Common myeloid progenitor, CD34-positive (primary cell): ENCODE results near the gene OST4.

Experiments used
- CTCF ChIA-PET: fragments of 350-600 bp; sonication (Branson Sonifier 250); formaldehyde crosslinking; loops from one replicate; lab custom pipeline; 2021; ENCODE audit warnings: antibody characterized with exemption; lab: Charles Lee
- POLR2A ChIA-PET: fragments of 350-600 bp; sonication (Branson Sonifier 250); formaldehyde crosslinking; loops from one replicate; lab custom pipeline; 2021; ENCODE audit warnings: antibody characterized with exemption; lab: Charles Lee
- DNase-seq, 3 donors: peaks; one replicate each; pipeline versions ENCODE4 v3.0.0 to v3.0.0-alpha.2; 2013
- H3K27ac ChIP-seq, 2 experiments: 1 replicate in 1 of 2; 2 replicates in 1 of 2; pipeline ENCODE4 v1.7.0; 2013; ENCODE audit warnings: inconsistent platforms in 2 of 2, low read length in 2 of 2, mild to moderate bottlenecking in 2 of 2, low read depth in 1 of 2, moderate library complexity in 1 of 2; ENCODE audit not compliant: severe bottlenecking in 2 of 2, insufficient read depth in 1 of 2, poor library complexity in 1 of 2
- H3K27me3 ChIP-seq, 5 experiments: replicated peaks in 2 of 5; 1 replicate in 3 of 5; 2 replicates in 2 of 5; pipeline versions ENCODE4 v1.6.1 to v1.7.0; 2013; ENCODE audit warnings: low read length in 4 of 5, mild to moderate bottlenecking in 2 of 5, moderate library complexity in 2 of 5, inconsistent platforms in 1 of 5; ENCODE audit not compliant: insufficient read depth in 5 of 5, control insufficient read depth in 4 of 5
- H3K36me3 ChIP-seq, 4 experiments: 1 replicate in 2 of 4; 2 replicates in 2 of 4; pipeline versions ENCODE4 v1.6.1 to v1.7.0; 2013; ENCODE audit warnings: low read length in 3 of 4, control low read depth in 1 of 4, mild to moderate bottlenecking in 1 of 4; ENCODE audit not compliant: control insufficient read depth in 4 of 4, insufficient read depth in 4 of 4
- H3K4me1 ChIP-seq, 4 experiments: 1 replicate in 3 of 4; 2 replicates in 1 of 4; pipeline versions ENCODE4 v1.6.1 to v1.7.1; 2013; ENCODE audit warnings: low read length in 3 of 4, mild to moderate bottlenecking in 3 of 4, control low read depth in 1 of 4, inconsistent platforms in 1 of 4, moderate library complexity in 1 of 4; ENCODE audit not compliant: control insufficient read depth in 4 of 4, insufficient read depth in 4 of 4; ENCODE audit errors: control extremely low read depth in 1 of 4
- H3K4me3 ChIP-seq, 7 experiments: 1 replicate in 4 of 7; 2 replicates in 3 of 7; pipeline versions ENCODE4 v1.5.1 to v1.7.0; 2013; ENCODE audit warnings: mild to moderate bottlenecking in 7 of 7, low read length in 6 of 7, moderate library complexity in 6 of 7, inconsistent platforms in 2 of 7, low read depth in 2 of 7, control low read depth in 1 of 7; ENCODE audit not compliant: insufficient read depth in 4 of 7, control insufficient read depth in 1 of 7; ENCODE audit errors: extremely low read depth in 1 of 7
- H3K9me3 ChIP-seq, 5 experiments: 1 replicate in 4 of 5; 2 replicates in 1 of 5; pipeline versions ENCODE4 v1.6.1 to v1.7.1; 2013; ENCODE audit warnings: low read length in 4 of 5, mild to moderate bottlenecking in 2 of 5, inconsistent platforms in 1 of 5, low read depth in 1 of 5, moderate library complexity in 1 of 5; ENCODE audit not compliant: control insufficient read depth in 4 of 5, insufficient read depth in 2 of 5; ENCODE audit errors: control extremely low read depth in 1 of 5
- WGBS: methylation state at CpG from one replicate; pipeline ENCODE4 v1.1.5; 2013; ENCODE audit not compliant: insufficient coverage; 5-methylcytosine and 5-hydroxymethylcytosine counted together

Gene OST4

DNA sequence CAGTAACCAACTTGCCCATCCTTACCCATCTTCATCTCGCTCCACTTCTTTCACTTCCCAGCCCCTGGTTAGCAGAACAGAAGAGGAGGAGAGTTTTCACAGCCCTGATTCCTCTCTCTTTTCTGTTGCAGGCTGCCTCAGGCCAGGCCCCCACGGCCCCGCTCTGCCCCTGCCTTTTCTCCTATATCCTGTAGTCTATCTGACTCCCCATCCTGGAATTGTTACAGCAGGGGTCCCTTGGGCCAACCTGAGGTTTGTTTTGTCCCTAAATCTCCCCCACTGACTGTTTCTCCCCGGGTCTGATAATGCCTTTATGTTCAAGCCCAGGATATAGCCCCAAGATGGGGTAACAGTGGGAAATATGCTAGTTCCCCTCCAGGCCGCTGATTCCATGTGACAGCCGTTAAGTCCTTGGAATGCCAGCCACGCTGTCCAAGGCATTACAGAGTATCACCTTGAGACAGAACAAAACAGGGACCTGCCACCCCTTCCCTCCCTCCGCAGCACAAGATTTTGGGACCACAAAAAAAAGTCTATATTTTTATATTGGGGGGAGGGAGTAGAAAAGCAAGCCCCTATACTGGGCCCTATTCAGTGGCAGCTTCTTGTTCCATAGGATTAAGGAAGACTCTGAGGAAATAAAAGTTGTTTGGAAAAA lies 1.4 kb downstream of the OST4 start:
- CTCF ChIA-PET, result interaction anchor here (0.8 to 28.0 kb wide), 6 partner anchors 12 to 53 kb away, joined by 3 to 381 read pairs (median 28); partner anchors contain the start of genes AGBL5 and KHK

DNA sequence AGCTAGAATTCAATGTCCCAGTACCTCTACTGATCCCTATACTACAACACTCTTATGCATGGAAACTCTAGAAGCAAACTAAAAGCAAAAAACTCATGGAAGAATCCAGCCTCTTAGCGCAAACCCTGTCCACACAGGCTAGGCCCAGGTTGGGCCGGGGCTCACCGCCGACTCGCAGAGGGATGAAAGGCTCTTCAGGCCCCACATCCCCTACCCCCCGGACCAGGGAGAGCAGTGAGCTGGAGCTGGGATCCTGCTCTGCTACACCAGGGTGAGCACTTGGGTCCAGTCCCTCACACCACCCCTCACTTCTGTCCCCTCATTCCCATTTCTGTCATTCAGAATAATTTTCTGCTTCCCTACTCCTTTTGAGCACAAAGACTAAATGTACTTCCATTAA lies 2.0 kb downstream of the OST4 start:
- H3K27ac ChIP-seq, result no peak overlapping the region
- ChIA-PET CTCF (interaction anchor here (0.7 to 28.0 kb wide), 6 partner anchors 10 to 163 kb away, joined by 3 to 381 read pairs (median 5); partner anchors contain the start of gene AGBL5), POLR2A (interaction anchor here (1.7 kb wide), 1 partner anchor 19 kb away, joined by 3 read pairs; the partner anchor contains the start of gene AGBL5)
- no peak for DNase-seq
- H3K27me3 ChIP-seq, result no peaks in the 10 kb centered on the region
- 90% methylated on average over 6 of the region's 6 CpGs for WGBS
- H3K36me3 ChIP-seq, result peaks cover 6 to 43% (median 24%) of the 10 kb centered on the region in 4 experiments
- peaks cover 6 to 43% (median 38%) of the 10 kb centered on the region in 4 experiments for H3K4me1 ChIP-seq
- no peaks in the 10 kb centered on the region for H3K9me3 ChIP-seq
- H3K4me3 ChIP-seq, result no peak overlapping the region

More for the DNA sequence above, 1.4 kb downstream of the OST4 start:
- DNase-seq, result no peak
- no peaks in the 10 kb centered on the region for H3K27me3 ChIP-seq
- POLR2A ChIA-PET, result interaction anchor here (1.2 to 1.7 kb wide), 2 partner anchors 17 to 19 kb away, joined by 3 to 4 read pairs; partner anchors contain the start of genes AGBL5 and KHK
- H3K4me1 ChIP-seq, result peaks cover 12 to 50% (median 45%) of the 10 kb centered on the region in 4 experiments
- 84% methylated on average over 7 of the region's 8 CpGs for WGBS
- H3K36me3 ChIP-seq, result peaks cover 6 to 40% (median 22%) of the 10 kb centered on the region in 4 experiments
- peak overlapping the region; percentile 84 to 92 for H3K27ac ChIP-seq
- no peaks in the 10 kb centered on the region for H3K9me3 ChIP-seq
- peak overlapping the region in 6 of 7 experiments; percentile 82 to 98 (median 96) for H3K4me3 ChIP-seq

DNA sequence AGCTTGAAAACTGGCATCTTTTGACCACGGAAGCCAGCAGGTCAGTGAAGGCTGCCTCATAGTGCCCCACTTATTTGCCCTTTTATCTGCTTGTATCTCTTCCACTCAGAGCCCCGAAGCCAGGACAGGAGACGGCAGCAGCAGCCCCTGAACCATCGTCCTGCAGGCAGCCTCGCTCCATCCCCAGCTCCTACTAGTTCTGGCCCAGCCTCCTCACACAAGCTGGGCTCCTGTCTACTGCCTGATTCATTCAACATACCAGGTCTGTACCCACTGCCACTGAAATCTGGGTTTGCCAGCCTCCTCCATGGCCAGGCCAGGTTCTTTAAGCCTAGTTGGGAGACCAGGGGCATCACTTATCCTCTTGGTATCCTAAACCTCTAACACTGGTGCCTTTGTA lies 4.1 kb downstream of the OST4 start:
- Histone ChIP-seq H3K27me3 (no peaks in the 10 kb centered on the region), H3K27ac (no peak overlapping the region), H3K36me3 (peaks cover 6 to 44% (median 26%) of the 10 kb centered on the region in 4 experiments), H3K9me3 (no peaks in the 10 kb centered on the region), H3K4me3 (no peak overlapping the region), H3K4me1 (peaks cover 6 to 25% (median 20%) of the 10 kb centered on the region in 4 experiments)
- 95% methylated on average over 4 of the region's 5 CpGs for WGBS
- POLR2A ChIA-PET, result interaction anchor here (0.5 kb wide), 1 partner anchor 761 kb away, joined by 4 read pairs; no protein-coding TSS in a partner anchor
- CTCF ChIA-PET, result interaction anchor here (0.8 to 28.0 kb wide), 5 partner anchors 9 to 29 kb away, joined by 3 to 381 read pairs (median 5); partner anchors contain the start of genes AGBL5 and KHK
- no peak for DNase-seq

DNA sequence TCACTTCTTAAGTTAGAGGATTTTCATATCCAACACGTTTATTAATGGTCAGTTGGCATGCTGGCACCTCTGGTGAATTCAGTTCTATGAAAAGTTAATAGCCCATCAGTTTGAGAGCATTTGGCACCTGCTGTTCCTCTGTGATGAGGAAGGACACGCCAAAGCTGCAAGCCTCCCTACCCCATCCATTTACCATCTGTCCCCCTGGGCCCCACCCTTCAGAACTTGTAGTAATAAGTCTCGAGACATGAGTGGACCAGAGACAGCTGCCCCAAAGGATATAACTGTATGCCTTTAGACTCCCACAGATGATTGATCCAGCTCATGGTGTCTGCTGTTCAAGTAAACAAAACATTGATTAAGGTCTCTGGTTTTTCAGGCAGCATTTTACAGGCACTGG lies 6.3 kb downstream of the OST4 start:
- no peak for DNase-seq
- Histone ChIP-seq H3K9me3 (no peaks in the 10 kb centered on the region), H3K27ac (no peak overlapping the region), H3K4me1 (peaks cover 0 to 10% (median 5%) of the 10 kb centered on the region in 4 experiments), H3K4me3 (no peak overlapping the region), H3K27me3 (no peaks in the 10 kb centered on the region), H3K36me3 (peaks cover 6 to 49% (median 29%) of the 10 kb centered on the region in 4 experiments)
- CTCF ChIA-PET, result interaction anchor here (6.2 to 28.0 kb wide), 2 partner anchors 11 to 17 kb away, joined by 28 to 381 read pairs; partner anchors contain the start of gene AGBL5
- WGBS, result 94% methylated on average over 3 of the region's 3 CpGs
- POLR2A ChIA-PET, result no interaction called here

DNA sequence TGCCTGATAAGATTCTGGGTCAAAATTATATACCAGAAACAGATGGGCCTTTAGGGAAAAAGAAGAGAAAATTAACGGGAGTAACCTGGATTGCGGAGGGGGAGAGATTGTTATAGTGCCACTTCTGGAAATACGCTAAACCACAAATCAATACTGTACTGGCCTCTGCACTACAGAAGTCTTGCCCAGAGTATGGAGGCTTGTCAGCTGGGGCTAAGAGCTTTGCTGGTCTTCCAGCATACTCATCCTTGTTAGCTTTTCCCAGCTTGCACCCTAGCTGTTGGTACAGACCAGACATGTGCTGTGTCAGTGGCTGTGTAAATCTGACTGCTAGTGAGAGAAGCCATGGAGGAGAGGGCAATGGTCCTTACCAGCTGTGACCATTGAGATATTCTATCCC lies 11.1 kb downstream of the OST4 start:
- Histone ChIP-seq H3K9me3 (no peaks in the 10 kb centered on the region), H3K4me3 (no peak overlapping the region), H3K36me3 (peaks cover 6 to 56% (median 38%) of the 10 kb centered on the region in 4 experiments), H3K27ac (no peak overlapping the region), H3K27me3 (no peaks in the 10 kb centered on the region), H3K4me1 (no peaks in the 10 kb centered on the region)
- WGBS, result 97% methylated on average over 3 of the region's 3 CpGs
- POLR2A ChIA-PET, result no interaction called here
- CTCF ChIA-PET, result interaction anchor here (1.2 to 19.5 kb wide), 4 partner anchors 9 to 27 kb away, joined by 3 to 381 read pairs (median 6); partner anchors contain the start of genes AGBL5, EMILIN1, KHK and OST4
- DNase-seq, result no peak

DNA sequence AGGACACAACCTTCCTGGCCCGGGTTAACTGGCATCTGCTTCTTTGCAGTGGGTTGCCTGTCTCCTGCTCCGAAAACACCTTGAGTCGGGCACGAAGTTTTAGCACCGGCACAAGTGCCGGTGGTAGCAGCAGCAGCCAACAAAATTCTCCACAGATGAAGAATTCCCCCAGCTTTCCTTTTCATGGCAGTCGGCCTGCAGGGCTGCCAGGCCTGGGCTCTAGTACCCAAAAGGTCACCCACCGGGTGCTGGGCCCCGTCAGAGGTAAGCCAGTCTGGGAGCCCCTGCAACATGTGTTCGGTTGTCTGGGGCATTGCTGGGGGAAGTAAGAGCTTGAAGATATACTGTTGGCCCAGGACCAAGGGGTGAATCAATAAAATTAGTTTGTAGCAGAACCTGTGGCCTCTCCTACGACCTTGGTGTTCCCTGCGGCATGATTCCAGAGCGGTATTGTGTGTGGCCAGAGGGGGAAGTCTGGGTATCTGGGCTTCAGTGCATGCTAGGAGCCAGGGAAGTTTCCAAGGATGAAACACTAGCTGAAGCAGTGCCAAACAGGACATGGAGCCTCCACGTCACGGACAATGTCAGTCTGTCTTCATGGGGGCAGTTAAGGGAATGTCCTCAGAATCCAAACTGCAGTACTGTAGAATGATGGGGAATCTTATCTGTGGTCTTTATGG lies 12.2 kb downstream of the OST4 start:
- Histone ChIP-seq H3K9me3 (no peaks in the 10 kb centered on the region), H3K36me3 (peaks cover 4 to 61% (median 45%) of the 10 kb centered on the region in 4 experiments), H3K27me3 (no peaks in the 10 kb centered on the region), H3K4me3 (no peak overlapping the region), H3K27ac (no peak overlapping the region), H3K4me1 (no peaks in the 10 kb centered on the region)
- 99% methylated on average over 14 of the region's 15 CpGs for WGBS
- ChIA-PET POLR2A (interaction anchor here (1.3 kb wide), 1 partner anchor 15 kb away, joined by 4 read pairs; no protein-coding TSS in a partner anchor), CTCF (interaction anchor here (0.9 to 19.5 kb wide), 4 partner anchors 8 to 26 kb away, joined by 3 to 381 read pairs (median 6); partner anchors contain the start of genes AGBL5, EMILIN1, KHK and OST4)
- no peak for DNase-seq
